Measurements from ENCODE around the gene RC3H2. TPM values are rescaled to one million over a fixed set of nuclear protein-coding genes. Genes with fewer than 3 reads are reported as not detected.
"Not testable (repeated sequence)": the region's sequence is repeated elsewhere in the genome, so short reads cannot be mapped to it uniquely, and the experiment has no call there.

RC3H2 gene
- total RNA-seq, 1 experiment from 2014 or later: 33.7 TPM

- peak; percentile 57 for DNase-seq (ENCODE audit: low read depth)
These were observed 94.7 kb downstream of the RC3H2 start for GRCh38 chr9:122810306-122810946.

- not testable (repeated sequence) for DNase-seq (ENCODE audit: low read depth)
These were observed 95.9 kb downstream of the RC3H2 start for GRCh38 chr9:122809261-122809660.

GRCh38 chr9:122808141-122808540 is 97.0 kb downstream of the RC3H2 start:
- DNase-seq (ENCODE audit: low read depth): no peak

- DNase-seq (ENCODE audit: low read depth): no peak
These were observed 97.8 kb downstream of the RC3H2 start for GRCh38 chr9:122807271-122807900.

GRCh38 chr9:122806661-122807060 is 98.5 kb downstream of the RC3H2 start:
- DNase-seq (ENCODE audit: low read depth): peak; percentile 33

- DNase-seq (ENCODE audit: low read depth): no peak
These were observed 104.8 kb downstream of the RC3H2 start, which contains the start of gene OR1K1 for GRCh38 chr9:122800066-122801060. TSS of gene OR1K1 (plus strand) at chr9:122800123. CDS start at chr9:122800123, 0 bp downstream.

GRCh38 chr9:122797316-122798063 is 107.7 kb downstream of the RC3H2 start:
- DNase-seq (ENCODE audit: low read depth): peak; percentile 48

Small RNA genes lying within 50 kb of the gene (small RNA-seq; reads per million reads assigned to genes)
- gene RNY1P15 (not detected), gene SNORD90 (219 reads per million, percentile 97 among the genes with 10 or more reads in this experiment)

Other genes with a start within 250 kb of the RC3H2 start
- not detected in 2 replicates for gene OR1B1, start 247.7 kb downstream of the RC3H2 start, total RNA-seq (2014; rRNA removed; shearing (Covaris generic))
- not detected in 2 replicates for gene OR1L1, start 243.6 kb downstream of the RC3H2 start, total RNA-seq (2014; rRNA removed; shearing (Covaris generic))
- not detected in 2 replicates for gene OR1L3, start 230.2 kb downstream of the RC3H2 start, total RNA-seq (2014; rRNA removed; shearing (Covaris generic))
- not detected in 2 replicates for gene OR1L4, start 181.4 kb downstream of the RC3H2 start, total RNA-seq (2014; rRNA removed; shearing (Covaris generic))
- not detected in 2 replicates for gene OR1L6, start 163.1 kb downstream of the RC3H2 start, total RNA-seq (2014; rRNA removed; shearing (Covaris generic))
- not detected in 2 replicates for gene OR5C1, start 116.4 kb downstream of the RC3H2 start, total RNA-seq (2014; rRNA removed; shearing (Covaris generic))
- not detected in 2 replicates for gene OR1K1, start 105.2 kb downstream of the RC3H2 start, total RNA-seq (2014; rRNA removed; shearing (Covaris generic))
- gene PDCL, start 76.8 kb downstream of the RC3H2 start, total RNA-seq (2014; rRNA removed; shearing (Covaris generic)): 21.8 and 25.1 TPM in 2 replicates
- gene ZBTB6, start 8.0 kb upstream of the RC3H2 start, total RNA-seq (2014; rRNA removed; shearing (Covaris generic)): 7.3 and 13.0 TPM in 2 replicates
- gene ZBTB26, start 26.2 kb upstream of the RC3H2 start, total RNA-seq (2014; rRNA removed; shearing (Covaris generic)): 4.2 and 5.4 TPM in 2 replicates
- 15.1 and 20.2 TPM in 2 replicates for gene RABGAP1, start 35.7 kb upstream of the RC3H2 start, total RNA-seq (2014; rRNA removed; shearing (Covaris generic))
- gene GPR21, start 128.3 kb upstream of the RC3H2 start, total RNA-seq (2014; rRNA removed; shearing (Covaris generic)): 0.55 TPM in 1 of 2 replicates, not detected in the other

Measured in HT1080 (cell line).